PFSK-1 (cell line): ENCODE measurements around the gene DOLK.

Experiments used
- FOXP2 ChIP-seq: optimal IDR thresholded peaks from 2 replicates; pipeline ENCODE3; 2011; ENCODE audit warnings: borderline replicate concordance, control low read depth, inconsistent platforms; ENCODE audit not compliant: insufficient read depth; ENCODE audit errors: extremely low read length, extremely low read depth
- POLR2AphosphoS5 ChIP-seq: IDR thresholded peaks from 2 replicates; pipeline ENCODE4 v1.6.1; 2012; ENCODE audit warnings: low read depth, mild to moderate bottlenecking, control low read depth, low read length, moderate library complexity
- SIN3A ChIP-seq: IDR thresholded peaks from 2 replicates; pipeline ENCODE4 v1.6.1; 2012; ENCODE audit warnings: mild to moderate bottlenecking, low read length, moderate library complexity, borderline replicate concordance; ENCODE audit not compliant: insufficient read depth
- TAF1 ChIP-seq: IDR thresholded peaks from 2 replicates; pipeline ENCODE4 v1.6.1; 2012; ENCODE audit warnings: low read length, control low read depth, borderline replicate concordance; ENCODE audit not compliant: insufficient read depth
- TF ChIP-seq, protein P1 (sequence below), 2 experiments: IDR thresholded peaks; 2 replicates each; pipeline versions ENCODE4 v1.6.1 to v1.8.0; 2011 to 2012; ENCODE audit warnings: low read depth in 2 of 2, low read length in 2 of 2, control low read depth in 1 of 2, inconsistent platforms in 1 of 2, mild to moderate bottlenecking in 1 of 2, moderate library complexity in 1 of 2; ENCODE audit not compliant: insufficient read depth in 1 of 2

DNA sequence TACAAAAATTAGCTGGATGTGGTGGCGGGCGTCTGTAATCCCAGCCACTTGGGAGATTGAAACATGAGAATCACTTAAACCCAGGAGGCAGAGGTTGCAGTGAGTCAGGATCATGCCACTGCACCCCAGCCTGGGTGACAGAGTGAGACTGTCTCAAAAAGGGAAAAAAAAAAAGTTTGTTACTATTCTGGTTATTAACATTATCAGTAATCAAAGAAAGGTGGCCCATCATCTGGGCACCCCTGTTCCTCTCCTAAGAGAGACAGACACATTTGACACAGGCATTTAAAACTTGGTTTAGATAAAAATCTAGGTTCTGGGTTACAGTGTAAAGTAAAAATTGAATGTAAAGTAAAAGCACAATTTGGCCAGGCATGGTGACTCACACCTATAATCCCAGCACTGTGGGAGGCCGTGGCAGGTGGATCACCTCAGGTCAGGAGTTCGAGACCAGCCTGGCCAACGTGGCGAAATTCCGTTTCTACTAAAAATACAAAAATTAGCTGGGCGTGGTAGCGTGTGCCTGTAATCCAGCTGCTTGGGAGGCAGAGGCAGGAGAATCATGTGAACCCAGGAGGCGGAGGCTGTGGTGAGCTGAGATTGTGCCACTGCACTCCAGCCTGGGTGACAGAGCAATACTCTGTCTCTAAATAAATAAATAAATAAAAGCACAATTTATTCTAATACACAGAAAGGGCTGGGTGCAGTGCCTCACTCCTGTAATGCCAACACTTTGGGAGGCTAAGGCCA is 43.4 kb downstream of the DOLK start:
- TF ChIP-seq POLR2AphosphoS5 (no peak), TAF1 (no peak), SIN3A (no peak), FOXP2 (no peak)
- TF ChIP-seq, protein P1, sequence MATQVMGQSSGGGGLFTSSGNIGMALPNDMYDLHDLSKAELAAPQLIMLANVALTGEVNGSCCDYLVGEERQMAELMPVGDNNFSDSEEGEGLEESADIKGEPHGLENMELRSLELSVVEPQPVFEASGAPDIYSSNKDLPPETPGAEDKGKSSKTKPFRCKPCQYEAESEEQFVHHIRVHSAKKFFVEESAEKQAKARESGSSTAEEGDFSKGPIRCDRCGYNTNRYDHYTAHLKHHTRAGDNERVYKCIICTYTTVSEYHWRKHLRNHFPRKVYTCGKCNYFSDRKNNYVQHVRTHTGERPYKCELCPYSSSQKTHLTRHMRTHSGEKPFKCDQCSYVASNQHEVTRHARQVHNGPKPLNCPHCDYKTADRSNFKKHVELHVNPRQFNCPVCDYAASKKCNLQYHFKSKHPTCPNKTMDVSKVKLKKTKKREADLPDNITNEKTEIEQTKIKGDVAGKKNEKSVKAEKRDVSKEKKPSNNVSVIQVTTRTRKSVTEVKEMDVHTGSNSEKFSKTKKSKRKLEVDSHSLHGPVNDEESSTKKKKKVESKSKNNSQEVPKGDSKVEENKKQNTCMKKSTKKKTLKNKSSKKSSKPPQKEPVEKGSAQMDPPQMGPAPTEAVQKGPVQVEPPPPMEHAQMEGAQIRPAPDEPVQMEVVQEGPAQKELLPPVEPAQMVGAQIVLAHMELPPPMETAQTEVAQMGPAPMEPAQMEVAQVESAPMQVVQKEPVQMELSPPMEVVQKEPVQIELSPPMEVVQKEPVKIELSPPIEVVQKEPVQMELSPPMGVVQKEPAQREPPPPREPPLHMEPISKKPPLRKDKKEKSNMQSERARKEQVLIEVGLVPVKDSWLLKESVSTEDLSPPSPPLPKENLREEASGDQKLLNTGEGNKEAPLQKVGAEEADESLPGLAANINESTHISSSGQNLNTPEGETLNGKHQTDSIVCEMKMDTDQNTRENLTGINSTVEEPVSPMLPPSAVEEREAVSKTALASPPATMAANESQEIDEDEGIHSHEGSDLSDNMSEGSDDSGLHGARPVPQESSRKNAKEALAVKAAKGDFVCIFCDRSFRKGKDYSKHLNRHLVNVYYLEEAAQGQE (IDR thresholded peaks at IDR 0.05; ENCODE audit: insufficient read depth in 1 of 2, low read depth in 2 of 2, low read length in 2 of 2), result no peak
